ENCODE results near the gene CCPG1.
"Not testable (repeated sequence)": the region's sequence is repeated elsewhere in the genome, so short reads cannot be mapped to it uniquely, and the experiment has no call there.

Gene CCPG1

DNA sequence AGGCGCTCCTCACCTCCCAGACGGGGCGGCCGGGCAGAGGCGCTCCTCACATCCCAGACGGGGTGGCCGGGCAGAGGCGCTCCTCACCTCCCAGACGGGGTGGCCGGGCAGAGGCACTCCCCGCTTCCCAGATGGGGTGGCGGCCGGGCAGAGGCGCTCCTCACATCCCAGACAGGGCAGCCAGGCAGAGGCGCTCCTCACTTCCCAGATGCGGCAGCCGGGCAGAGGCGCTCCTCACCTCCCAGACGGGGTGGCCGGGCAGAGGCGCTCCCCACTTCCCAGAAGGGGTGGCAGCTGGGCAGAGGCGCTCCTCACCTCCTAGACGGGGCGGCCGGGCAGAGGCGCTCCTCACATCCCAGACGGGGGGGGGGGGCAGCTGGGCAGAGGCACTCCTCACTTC, 37.8 kb upstream of the CCPG1 start:
- ATAC-seq = not testable (repeated sequence)

DNA sequence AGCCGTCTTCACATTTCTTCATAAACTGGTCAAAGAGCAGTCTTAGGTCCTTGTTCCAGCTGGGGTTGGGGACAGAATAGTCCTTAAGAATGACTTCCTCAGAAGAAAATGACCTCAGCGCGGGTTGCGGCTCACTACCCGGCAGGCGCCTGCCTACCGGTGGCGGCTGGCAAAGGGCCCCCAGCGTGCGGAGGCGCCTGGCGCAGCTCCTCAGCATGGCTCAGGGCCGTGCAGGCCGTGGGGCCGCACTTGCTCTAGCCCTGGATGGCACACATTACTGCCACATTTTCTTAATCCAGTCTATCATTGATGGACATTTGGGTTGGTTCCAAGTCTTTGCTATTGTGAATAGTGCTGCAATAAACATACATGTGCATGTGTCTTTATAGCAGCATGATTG, 35.0 kb upstream of the CCPG1 start:
- not testable (repeated sequence) for ATAC-seq

DNA sequence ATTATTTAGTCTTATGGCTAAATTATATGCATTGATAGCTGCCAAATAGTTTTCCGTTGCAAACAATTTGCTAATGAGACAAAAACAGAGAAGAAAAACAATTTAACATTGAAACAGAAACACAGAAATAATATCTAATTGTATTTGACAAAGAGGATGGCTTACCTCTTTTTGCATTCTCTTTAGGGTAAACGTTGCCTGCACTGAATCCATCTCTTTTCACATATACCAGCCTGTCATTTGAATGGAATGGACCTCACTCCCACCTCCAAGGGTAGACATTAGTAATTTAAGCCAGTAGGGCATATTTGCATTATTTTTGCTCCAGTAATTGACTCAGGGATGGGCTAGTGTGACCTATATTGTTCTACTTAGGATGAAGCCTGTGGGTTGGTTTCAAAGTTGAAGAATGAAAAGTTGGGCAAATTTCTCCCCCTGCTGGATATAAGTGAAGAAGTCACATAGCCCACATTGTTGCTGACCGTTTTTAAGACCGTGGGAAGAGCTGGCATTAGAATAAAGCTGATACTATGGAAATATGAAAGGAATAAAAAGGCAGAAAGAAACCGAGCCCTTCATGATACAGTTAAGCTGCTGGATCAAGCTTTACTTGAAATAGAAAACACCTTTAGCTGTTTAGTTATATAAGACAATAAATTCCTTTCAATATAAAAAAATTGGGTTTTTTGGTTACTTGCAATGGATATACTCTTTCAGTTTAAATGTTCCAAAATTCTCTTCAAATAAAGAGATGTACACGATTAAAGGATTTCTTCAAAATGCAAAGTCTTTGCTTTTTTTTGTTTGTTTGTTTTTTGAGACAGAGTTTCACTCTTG, 27.0 kb upstream of the CCPG1 start:
- ATAC-seq = peak; percentile 97
- TF ChIP-seq ESRRG (CRISPR knock-in tag; IDR thresholded peaks at IDR 0.05) (no peak), SNAI2 (CRISPR knock-in tag; IDR thresholded peaks at IDR 0.05) (no peak), ZFP3 (CRISPR knock-in tag; IDR thresholded peaks at IDR 0.05) (no peak), BACH2 (CRISPR knock-in tag; IDR thresholded peaks at IDR 0.05; ENCODE audit: borderline replicate concordance) (no peak), PPARA (CRISPR knock-in tag; IDR thresholded peaks at IDR 0.05; ENCODE audit: borderline replicate concordance) (no peak), ZNF8 (CRISPR knock-in tag; IDR thresholded peaks at IDR 0.05) (no peak), CSDC2 (CRISPR knock-in tag; IDR thresholded peaks at IDR 0.05) (no peak), ZNF70 (CRISPR knock-in tag; IDR thresholded peaks at IDR 0.05) (no peak)
- TF ChIP-seq, protein P1, sequence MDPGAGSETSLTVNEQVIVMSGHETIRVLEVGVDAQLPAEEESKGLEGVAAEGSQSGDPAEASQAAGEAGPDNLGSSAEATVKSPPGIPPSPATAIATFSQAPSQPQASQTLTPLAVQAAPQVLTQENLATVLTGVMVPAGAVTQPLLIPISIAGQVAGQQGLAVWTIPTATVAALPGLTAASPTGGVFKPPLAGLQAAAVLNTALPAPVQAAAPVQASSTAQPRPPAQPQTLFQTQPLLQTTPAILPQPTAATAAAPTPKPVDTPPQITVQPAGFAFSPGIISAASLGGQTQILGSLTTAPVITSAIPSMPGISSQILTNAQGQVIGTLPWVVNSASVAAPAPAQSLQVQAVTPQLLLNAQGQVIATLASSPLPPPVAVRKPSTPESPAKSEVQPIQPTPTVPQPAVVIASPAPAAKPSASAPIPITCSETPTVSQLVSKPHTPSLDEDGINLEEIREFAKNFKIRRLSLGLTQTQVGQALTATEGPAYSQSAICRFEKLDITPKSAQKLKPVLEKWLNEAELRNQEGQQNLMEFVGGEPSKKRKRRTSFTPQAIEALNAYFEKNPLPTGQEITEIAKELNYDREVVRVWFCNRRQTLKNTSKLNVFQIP (CRISPR knock-in tag; IDR thresholded peaks at IDR 0.05; ENCODE audit: borderline replicate concordance, low read depth) = no peak
- TF ChIP-seq, protein P2, sequence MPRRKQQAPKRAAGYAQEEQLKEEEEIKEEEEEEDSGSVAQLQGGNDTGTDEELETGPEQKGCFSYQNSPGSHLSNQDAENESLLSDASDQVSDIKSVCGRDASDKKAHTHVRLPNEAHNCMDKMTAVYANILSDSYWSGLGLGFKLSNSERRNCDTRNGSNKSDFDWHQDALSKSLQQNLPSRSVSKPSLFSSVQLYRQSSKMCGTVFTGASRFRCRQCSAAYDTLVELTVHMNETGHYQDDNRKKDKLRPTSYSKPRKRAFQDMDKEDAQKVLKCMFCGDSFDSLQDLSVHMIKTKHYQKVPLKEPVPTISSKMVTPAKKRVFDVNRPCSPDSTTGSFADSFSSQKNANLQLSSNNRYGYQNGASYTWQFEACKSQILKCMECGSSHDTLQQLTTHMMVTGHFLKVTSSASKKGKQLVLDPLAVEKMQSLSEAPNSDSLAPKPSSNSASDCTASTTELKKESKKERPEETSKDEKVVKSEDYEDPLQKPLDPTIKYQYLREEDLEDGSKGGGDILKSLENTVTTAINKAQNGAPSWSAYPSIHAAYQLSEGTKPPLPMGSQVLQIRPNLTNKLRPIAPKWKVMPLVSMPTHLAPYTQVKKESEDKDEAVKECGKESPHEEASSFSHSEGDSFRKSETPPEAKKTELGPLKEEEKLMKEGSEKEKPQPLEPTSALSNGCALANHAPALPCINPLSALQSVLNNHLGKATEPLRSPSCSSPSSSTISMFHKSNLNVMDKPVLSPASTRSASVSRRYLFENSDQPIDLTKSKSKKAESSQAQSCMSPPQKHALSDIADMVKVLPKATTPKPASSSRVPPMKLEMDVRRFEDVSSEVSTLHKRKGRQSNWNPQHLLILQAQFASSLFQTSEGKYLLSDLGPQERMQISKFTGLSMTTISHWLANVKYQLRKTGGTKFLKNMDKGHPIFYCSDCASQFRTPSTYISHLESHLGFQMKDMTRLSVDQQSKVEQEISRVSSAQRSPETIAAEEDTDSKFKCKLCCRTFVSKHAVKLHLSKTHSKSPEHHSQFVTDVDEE (CRISPR knock-in tag; IDR thresholded peaks at IDR 0.05) = no peak
- TF ChIP-seq, protein P3, sequence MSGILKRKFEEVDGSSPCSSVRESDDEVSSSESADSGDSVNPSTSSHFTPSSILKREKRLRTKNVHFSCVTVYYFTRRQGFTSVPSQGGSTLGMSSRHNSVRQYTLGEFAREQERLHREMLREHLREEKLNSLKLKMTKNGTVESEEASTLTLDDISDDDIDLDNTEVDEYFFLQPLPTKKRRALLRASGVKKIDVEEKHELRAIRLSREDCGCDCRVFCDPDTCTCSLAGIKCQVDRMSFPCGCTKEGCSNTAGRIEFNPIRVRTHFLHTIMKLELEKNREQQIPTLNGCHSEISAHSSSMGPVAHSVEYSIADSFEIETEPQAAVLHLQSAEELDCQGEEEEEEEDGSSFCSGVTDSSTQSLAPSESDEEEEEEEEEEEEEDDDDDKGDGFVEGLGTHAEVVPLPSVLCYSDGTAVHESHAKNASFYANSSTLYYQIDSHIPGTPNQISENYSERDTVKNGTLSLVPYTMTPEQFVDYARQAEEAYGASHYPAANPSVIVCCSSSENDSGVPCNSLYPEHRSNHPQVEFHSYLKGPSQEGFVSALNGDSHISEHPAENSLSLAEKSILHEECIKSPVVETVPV (CRISPR knock-in tag; IDR thresholded peaks at IDR 0.05) = no peak

DNA sequence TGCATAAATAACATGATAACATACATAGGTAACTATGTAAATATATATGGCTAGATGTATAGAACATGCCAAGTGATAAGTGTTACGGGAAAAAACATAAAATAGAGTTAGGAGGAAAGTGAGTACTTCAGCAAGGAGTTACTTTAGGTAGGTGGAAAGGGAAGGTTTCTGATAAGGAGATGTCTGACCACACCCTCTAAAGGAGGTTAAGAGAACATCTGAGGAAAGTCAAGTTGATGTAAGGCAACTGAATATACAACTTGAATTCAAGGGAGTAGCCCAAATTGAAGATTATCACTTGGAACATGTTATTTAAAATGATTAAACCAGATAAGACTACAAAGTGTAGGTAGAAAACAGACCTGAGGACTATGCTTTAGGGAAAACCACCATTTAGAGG, 13.9 kb upstream of the CCPG1 start:
- ATAC-seq = no peak
- no peak for TF ChIP-seq CSDC2 (CRISPR knock-in tag; IDR thresholded peaks at IDR 0.05)

DNA sequence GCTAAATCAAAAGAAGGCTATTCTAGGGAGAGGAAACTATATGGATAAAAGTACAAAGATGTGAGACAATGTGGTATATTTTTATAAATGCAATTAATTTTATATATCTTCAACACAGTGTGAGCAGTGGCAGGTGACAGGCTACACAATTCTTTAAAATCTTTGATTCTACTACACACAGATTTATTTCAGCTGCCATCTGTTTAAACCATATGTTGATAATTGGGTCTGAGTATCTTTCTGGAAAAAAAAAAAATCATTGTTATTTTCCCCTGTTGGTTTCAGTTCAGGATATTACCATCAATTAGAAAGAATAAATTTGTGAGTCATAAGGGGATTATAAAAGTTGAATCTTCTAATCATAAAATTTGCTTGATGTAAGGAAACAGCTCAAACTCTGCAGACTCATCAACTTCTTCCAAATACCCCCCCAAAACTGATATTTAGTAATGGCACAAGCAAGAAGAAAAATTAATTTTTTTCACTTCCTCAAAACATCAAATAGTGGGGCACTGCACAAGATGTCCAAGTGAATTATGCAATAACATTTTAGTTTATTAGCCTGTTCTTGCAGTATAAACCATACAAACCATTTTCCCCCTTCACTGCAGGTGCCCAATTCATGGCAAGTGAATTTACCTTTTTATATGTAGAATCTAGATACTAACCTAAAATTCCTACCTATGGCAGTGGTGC, 12.2 kb upstream of the CCPG1 start:
- ATAC-seq = no peak
- TF ChIP-seq, protein P3 (CRISPR knock-in tag; IDR thresholded peaks at IDR 0.05) = no peak
- TF ChIP-seq, protein P4, sequence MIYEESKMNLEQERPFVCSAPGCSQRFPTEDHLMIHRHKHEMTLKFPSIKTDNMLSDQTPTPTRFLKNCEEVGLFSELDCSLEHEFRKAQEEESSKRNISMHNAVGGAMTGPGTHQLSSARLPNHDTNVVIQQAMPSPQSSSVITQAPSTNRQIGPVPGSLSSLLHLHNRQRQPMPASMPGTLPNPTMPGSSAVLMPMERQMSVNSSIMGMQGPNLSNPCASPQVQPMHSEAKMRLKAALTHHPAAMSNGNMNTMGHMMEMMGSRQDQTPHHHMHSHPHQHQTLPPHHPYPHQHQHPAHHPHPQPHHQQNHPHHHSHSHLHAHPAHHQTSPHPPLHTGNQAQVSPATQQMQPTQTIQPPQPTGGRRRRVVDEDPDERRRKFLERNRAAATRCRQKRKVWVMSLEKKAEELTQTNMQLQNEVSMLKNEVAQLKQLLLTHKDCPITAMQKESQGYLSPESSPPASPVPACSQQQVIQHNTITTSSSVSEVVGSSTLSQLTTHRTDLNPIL (CRISPR knock-in tag; IDR thresholded peaks at IDR 0.05; ENCODE audit: low read depth) = no peak
- no peak for TF ChIP-seq OSR1 (CRISPR knock-in tag; IDR thresholded peaks at IDR 0.05)
- TF ChIP-seq ZC3H10 (CRISPR knock-in tag; IDR thresholded peaks at IDR 0.05) = no peak
- TF ChIP-seq, protein P5, sequence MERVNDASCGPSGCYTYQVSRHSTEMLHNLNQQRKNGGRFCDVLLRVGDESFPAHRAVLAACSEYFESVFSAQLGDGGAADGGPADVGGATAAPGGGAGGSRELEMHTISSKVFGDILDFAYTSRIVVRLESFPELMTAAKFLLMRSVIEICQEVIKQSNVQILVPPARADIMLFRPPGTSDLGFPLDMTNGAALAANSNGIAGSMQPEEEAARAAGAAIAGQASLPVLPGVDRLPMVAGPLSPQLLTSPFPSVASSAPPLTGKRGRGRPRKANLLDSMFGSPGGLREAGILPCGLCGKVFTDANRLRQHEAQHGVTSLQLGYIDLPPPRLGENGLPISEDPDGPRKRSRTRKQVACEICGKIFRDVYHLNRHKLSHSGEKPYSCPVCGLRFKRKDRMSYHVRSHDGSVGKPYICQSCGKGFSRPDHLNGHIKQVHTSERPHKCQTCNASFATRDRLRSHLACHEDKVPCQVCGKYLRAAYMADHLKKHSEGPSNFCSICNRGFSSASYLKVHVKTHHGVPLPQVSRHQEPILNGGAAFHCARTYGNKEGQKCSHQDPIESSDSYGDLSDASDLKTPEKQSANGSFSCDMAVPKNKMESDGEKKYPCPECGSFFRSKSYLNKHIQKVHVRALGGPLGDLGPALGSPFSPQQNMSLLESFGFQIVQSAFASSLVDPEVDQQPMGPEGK (CRISPR knock-in tag; IDR thresholded peaks at IDR 0.05; ENCODE audit: borderline replicate concordance) = no peak
- TF ChIP-seq PPARA (CRISPR knock-in tag; IDR thresholded peaks at IDR 0.05; ENCODE audit: borderline replicate concordance) = no peak
- TF ChIP-seq TCF4 (CRISPR knock-in tag; IDR thresholded peaks at IDR 0.05; ENCODE audit: borderline replicate concordance) = no peak
- TF ChIP-seq, protein P2 (CRISPR knock-in tag; IDR thresholded peaks at IDR 0.05) = no peak
- no peak for TF ChIP-seq RARB (CRISPR knock-in tag; IDR thresholded peaks at IDR 0.05)
- TF ChIP-seq ARNTL (CRISPR knock-in tag; IDR thresholded peaks at IDR 0.05; ENCODE audit: borderline replicate concordance, low read depth) = no peak
- TF ChIP-seq ESRRG (CRISPR knock-in tag; IDR thresholded peaks at IDR 0.05) = no peak
- no peak for TF ChIP-seq GLIS3 (CRISPR knock-in tag; IDR thresholded peaks at IDR 0.05)
